Measurements from ENCODE around the gene IGHMBP2.

Gene IGHMBP2

GRCh38 chr11:68978931-68979594 lies 75.4 kb downstream of the IGHMBP2 start:
- Histone ChIP-seq H3K79me2 (ENCODE audit: insufficient read depth, low read length) (no peaks in the 10 kb centered on the region), H3K27me3 (ENCODE audit: insufficient read depth, low read length, poor library complexity) (peaks cover 2% of the 10 kb centered on the region), H3K36me3 (ENCODE audit: insufficient read depth, low read length) (no peaks in the 10 kb centered on the region), H3K27ac (ENCODE audit: low read length) (no peak overlapping the region), H3K9me3 (ENCODE audit: insufficient read depth, low read length, severe bottlenecking) (no peaks in the 10 kb centered on the region), H3K4me3 (ENCODE audit: low read depth in 1 of 2, low read length in 2 of 2) (no peak overlapping the region), H3K9ac (ENCODE audit: low read depth, low read length) (no peak overlapping the region), H3K4me1 (ENCODE audit: insufficient read depth, low read length) (no peaks in the 10 kb centered on the region), H2AFZ (ENCODE audit: low read depth, low read length) (no peak overlapping the region), H4K20me1 (ENCODE audit: insufficient read depth, low read length) (no peaks in the 10 kb centered on the region), H3K4me2 (ENCODE audit: insufficient read depth, low read length) (no peak overlapping the region)
- DNase-seq: no peak
- no peak for TF ChIP-seq CTCF (IDR thresholded peaks at IDR 0.05; ENCODE audit: borderline replicate concordance, extremely low read depth, low read length, poor library complexity, severe bottlenecking)
- no peak for TF ChIP-seq EZH2 (IDR thresholded peaks at IDR 0.05; ENCODE audit: borderline replicate concordance, low read depth, low read length, severe bottlenecking)
- no peak for ATAC-seq (ENCODE audit: insufficient read depth, low read depth)

- no peak overlapping the region for H3K27ac ChIP-seq (ENCODE audit: low read length)
- peaks cover 2% of the 10 kb centered on the region for H3K27me3 ChIP-seq (ENCODE audit: insufficient read depth, low read length, poor library complexity)
- no peak overlapping the region for H2AFZ ChIP-seq (ENCODE audit: low read depth, low read length)
- H3K79me2 ChIP-seq (ENCODE audit: insufficient read depth, low read length): no peaks in the 10 kb centered on the region
- no peaks in the 10 kb centered on the region for H3K4me1 ChIP-seq (ENCODE audit: insufficient read depth, low read length)
- no peaks in the 10 kb centered on the region for H3K36me3 ChIP-seq (ENCODE audit: insufficient read depth, low read length)
- DNase-seq: no peak
- H4K20me1 ChIP-seq (ENCODE audit: insufficient read depth, low read length): no peaks in the 10 kb centered on the region
- H3K4me3 ChIP-seq (ENCODE audit: low read depth in 1 of 2, low read length in 2 of 2): no peak overlapping the region
- TF ChIP-seq CTCF (IDR thresholded peaks at IDR 0.05; ENCODE audit: borderline replicate concordance, extremely low read depth, low read length, poor library complexity, severe bottlenecking) (no peak), EZH2 (IDR thresholded peaks at IDR 0.05; ENCODE audit: borderline replicate concordance, low read depth, low read length, severe bottlenecking) (no peak)
- H3K9ac ChIP-seq (ENCODE audit: low read depth, low read length): no peak overlapping the region
- no peak for ATAC-seq (ENCODE audit: insufficient read depth, low read depth)
- H3K9me3 ChIP-seq (ENCODE audit: insufficient read depth, low read length, severe bottlenecking): no peaks in the 10 kb centered on the region
- no peak overlapping the region for H3K4me2 ChIP-seq (ENCODE audit: insufficient read depth, low read length)
These were observed 76.5 kb downstream of the IGHMBP2 start for GRCh38 chr11:68979931-68980775.

GRCh38 chr11:68980776-68981065 lies 77.0 kb downstream of the IGHMBP2 start, which contains the start of gene MRGPRD:
Gene MRGPRD (minus strand): TSS chr11:68980986. CDS start chr11:68980986, 0 bp downstream.
- H4K20me1 ChIP-seq (ENCODE audit: insufficient read depth, low read length): no peaks in the 10 kb centered on the region
- H3K9me3 ChIP-seq (ENCODE audit: insufficient read depth, low read length, severe bottlenecking): no peaks in the 10 kb centered on the region
- no peak within 1 kb of the TSS for H3K27ac ChIP-seq (ENCODE audit: low read length)
- no peak within 1 kb of the TSS for H3K4me3 ChIP-seq (ENCODE audit: low read depth in 1 of 2, low read length in 2 of 2)
- no peaks in the 10 kb centered on the region for H3K36me3 ChIP-seq (ENCODE audit: insufficient read depth, low read length)
- no peaks in the 10 kb centered on the region for H3K4me1 ChIP-seq (ENCODE audit: insufficient read depth, low read length)
- TF ChIP-seq EZH2 (IDR thresholded peaks at IDR 0.05; ENCODE audit: borderline replicate concordance, low read depth, low read length, severe bottlenecking) (no peak), CTCF (IDR thresholded peaks at IDR 0.05; ENCODE audit: borderline replicate concordance, extremely low read depth, low read length, poor library complexity, severe bottlenecking) (no peak)
- ATAC-seq (ENCODE audit: insufficient read depth, low read depth) (no peak), DNase-seq (no peak)
- peaks cover 2% of the 10 kb centered on the region for H3K27me3 ChIP-seq (ENCODE audit: insufficient read depth, low read length, poor library complexity)
- no peak within 1 kb of the TSS for H2AFZ ChIP-seq (ENCODE audit: low read depth, low read length)
- H3K79me2 ChIP-seq (ENCODE audit: insufficient read depth, low read length): no peaks in the 10 kb centered on the region
- no peak within 1 kb of the TSS for H3K4me2 ChIP-seq (ENCODE audit: insufficient read depth, low read length)
- no peak within 1 kb of the TSS for H3K9ac ChIP-seq (ENCODE audit: low read depth, low read length)

All from DND-41 (cell line).